ENCODE measurements around the gene ACAT1. TPM values are rescaled to one million over a fixed set of nuclear protein-coding genes. Genes with fewer than 3 reads are reported as not detected.
A peak's percentile ranks its signal among the peaks of the same experiment; 100 is the strongest.

Gene ACAT1
- 40.7 TPM for polyA plus RNA-seq (2013)

GRCh38 chr11:108121274-108122155 is at the start of gene ACAT1:
Gene ACAT1, plus strand, starts transcription at chr11:108121567. Its CDS starts 40 bp downstream, at chr11:108121607.
- Histone ChIP-seq H3K4me3 (ENCODE audit: control insufficient read depth in 1 of 7, extremely low read depth in 1 of 7, insufficient read depth in 4 of 7, low read depth in 2 of 7, low read length in 6 of 7) (peak within 1 kb of the TSS; percentile 52 to 87 (median 73)), H3K36me3 (ENCODE audit: control insufficient read depth in 4 of 4, insufficient read depth in 4 of 4, low read length in 3 of 4) (no peaks in the 10 kb centered on the region), H3K4me1 (ENCODE audit: control extremely low read depth in 1 of 4, control insufficient read depth in 4 of 4, insufficient read depth in 4 of 4, low read length in 3 of 4) (peaks cover 5 to 26% (median 18%) of the 10 kb centered on the region in 4 experiments), H3K27ac (ENCODE audit: insufficient read depth in 1 of 2, low read depth in 1 of 2, low read length in 2 of 2, poor library complexity in 1 of 2, severe bottlenecking in 2 of 2) (peak within 1 kb of the TSS in 1 of 2 experiments; percentile 74), H3K9me3 (ENCODE audit: control extremely low read depth in 1 of 5, control insufficient read depth in 4 of 5, insufficient read depth in 2 of 5, low read depth in 1 of 5, low read length in 4 of 5) (no peaks in the 10 kb centered on the region), H3K27me3 (replicated peaks in 2 of 5; ENCODE audit: control insufficient read depth in 4 of 5, insufficient read depth in 5 of 5, low read length in 4 of 5) (no peaks in the 10 kb centered on the region)
- 0% methylated on average over 66 of the region's 73 CpGs for WGBS (ENCODE audit: insufficient coverage)
- peak; percentile 91 to 95 (median 95) for DNase-seq
- ChIA-PET CTCF (interaction anchor here (1.4 kb wide), 1 partner anchor 16 kb away, joined by 5 read pairs; no protein-coding TSS in a partner anchor), POLR2A (no interaction called here)

- DNase-seq = no peak
- Histone ChIP-seq H3K27me3 (replicated peaks in 2 of 5; ENCODE audit: control insufficient read depth in 4 of 5, insufficient read depth in 5 of 5, low read length in 4 of 5) (no peaks in the 10 kb centered on the region), H3K4me1 (ENCODE audit: control extremely low read depth in 1 of 4, control insufficient read depth in 4 of 4, insufficient read depth in 4 of 4, low read length in 3 of 4) (no peaks in the 10 kb centered on the region), H3K4me3 (ENCODE audit: control insufficient read depth in 1 of 7, extremely low read depth in 1 of 7, insufficient read depth in 4 of 7, low read depth in 2 of 7, low read length in 6 of 7) (no peak overlapping the region), H3K27ac (ENCODE audit: insufficient read depth in 1 of 2, low read depth in 1 of 2, low read length in 2 of 2, poor library complexity in 1 of 2, severe bottlenecking in 2 of 2) (no peak overlapping the region), H3K9me3 (ENCODE audit: control extremely low read depth in 1 of 5, control insufficient read depth in 4 of 5, insufficient read depth in 2 of 5, low read depth in 1 of 5, low read length in 4 of 5) (no peaks in the 10 kb centered on the region), H3K36me3 (ENCODE audit: control insufficient read depth in 4 of 4, insufficient read depth in 4 of 4, low read length in 3 of 4) (peaks cover 18 to 47% (median 38%) of the 10 kb centered on the region in 4 experiments)
- ChIA-PET POLR2A (no interaction called here), CTCF (no interaction called here)
- no CpG with 5 or more reads among the region's 1 CpG for WGBS (ENCODE audit: insufficient coverage)
Observed at GRCh38 chr11:108084811-108085210, 36.6 kb upstream of the ACAT1 start.

GRCh38 chr11:108085672-108086071 is 35.7 kb upstream of the ACAT1 start:
- Histone ChIP-seq H3K27ac (ENCODE audit: insufficient read depth in 1 of 2, low read depth in 1 of 2, low read length in 2 of 2, poor library complexity in 1 of 2, severe bottlenecking in 2 of 2) (no peak overlapping the region), H3K4me3 (ENCODE audit: control insufficient read depth in 1 of 7, extremely low read depth in 1 of 7, insufficient read depth in 4 of 7, low read depth in 2 of 7, low read length in 6 of 7) (no peak overlapping the region), H3K36me3 (ENCODE audit: control insufficient read depth in 4 of 4, insufficient read depth in 4 of 4, low read length in 3 of 4) (peaks cover 18 to 42% (median 35%) of the 10 kb centered on the region in 4 experiments), H3K4me1 (ENCODE audit: control extremely low read depth in 1 of 4, control insufficient read depth in 4 of 4, insufficient read depth in 4 of 4, low read length in 3 of 4) (no peaks in the 10 kb centered on the region), H3K27me3 (replicated peaks in 2 of 5; ENCODE audit: control insufficient read depth in 4 of 5, insufficient read depth in 5 of 5, low read length in 4 of 5) (no peaks in the 10 kb centered on the region), H3K9me3 (ENCODE audit: control extremely low read depth in 1 of 5, control insufficient read depth in 4 of 5, insufficient read depth in 2 of 5, low read depth in 1 of 5, low read length in 4 of 5) (no peaks in the 10 kb centered on the region)
- CTCF ChIA-PET = interaction anchor here (1.0 to 1.1 kb wide), 2 partner anchors 9 to 11 kb away, joined by 3 read pairs; no protein-coding TSS in a partner anchor
- no CpG with 5 or more reads among the region's 2 CpGs for WGBS (ENCODE audit: insufficient coverage)
- no peak for DNase-seq
- POLR2A ChIA-PET = no interaction called here

GRCh38 chr11:108092134-108092533 is 29.2 kb upstream of the ACAT1 start:
- 0% methylated on average over 1 of the region's 2 CpGs for WGBS (ENCODE audit: insufficient coverage)

GRCh38 chr11:108093128-108093904 is 28.1 kb upstream of the ACAT1 start:
- ChIA-PET POLR2A (no interaction called here), CTCF (interaction anchor here (0.9 kb wide), 1 partner anchor 25 kb away, joined by 3 read pairs; no protein-coding TSS in a partner anchor)
- no peaks in the 10 kb centered on the region for H3K27me3 ChIP-seq (replicated peaks in 2 of 5; ENCODE audit: control insufficient read depth in 4 of 5, insufficient read depth in 5 of 5, low read length in 4 of 5)
- peaks cover 7 to 48% (median 29%) of the 10 kb centered on the region in 4 experiments for H3K36me3 ChIP-seq (ENCODE audit: control insufficient read depth in 4 of 4, insufficient read depth in 4 of 4, low read length in 3 of 4)
- H3K4me3 ChIP-seq (ENCODE audit: control insufficient read depth in 1 of 7, extremely low read depth in 1 of 7, insufficient read depth in 4 of 7, low read depth in 2 of 7, low read length in 6 of 7) = no peak overlapping the region
- H3K4me1 ChIP-seq (ENCODE audit: control extremely low read depth in 1 of 4, control insufficient read depth in 4 of 4, insufficient read depth in 4 of 4, low read length in 3 of 4) = no peaks in the 10 kb centered on the region
- no peak for DNase-seq
- H3K9me3 ChIP-seq (ENCODE audit: control extremely low read depth in 1 of 5, control insufficient read depth in 4 of 5, insufficient read depth in 2 of 5, low read depth in 1 of 5, low read length in 4 of 5) = no peaks in the 10 kb centered on the region
- WGBS (ENCODE audit: insufficient coverage) = no CpG with 5 or more reads among the region's 4 CpGs
- no peak overlapping the region for H3K27ac ChIP-seq (ENCODE audit: insufficient read depth in 1 of 2, low read depth in 1 of 2, low read length in 2 of 2, poor library complexity in 1 of 2, severe bottlenecking in 2 of 2)

More at GRCh38 chr11:108092134-108092533, 29.2 kb upstream of the ACAT1 start:
- no peaks in the 10 kb centered on the region for H3K27me3 ChIP-seq (replicated peaks in 2 of 5; ENCODE audit: control insufficient read depth in 4 of 5, insufficient read depth in 5 of 5, low read length in 4 of 5)
- H3K27ac ChIP-seq (ENCODE audit: insufficient read depth in 1 of 2, low read depth in 1 of 2, low read length in 2 of 2, poor library complexity in 1 of 2, severe bottlenecking in 2 of 2) = no peak overlapping the region
- no peak for DNase-seq
- H3K36me3 ChIP-seq (ENCODE audit: control insufficient read depth in 4 of 4, insufficient read depth in 4 of 4, low read length in 3 of 4) = peaks cover 4 to 43% (median 26%) of the 10 kb centered on the region in 4 experiments
- H3K4me3 ChIP-seq (ENCODE audit: control insufficient read depth in 1 of 7, extremely low read depth in 1 of 7, insufficient read depth in 4 of 7, low read depth in 2 of 7, low read length in 6 of 7) = no peak overlapping the region
- POLR2A ChIA-PET = no interaction called here
- H3K4me1 ChIP-seq (ENCODE audit: control extremely low read depth in 1 of 4, control insufficient read depth in 4 of 4, insufficient read depth in 4 of 4, low read length in 3 of 4) = no peaks in the 10 kb centered on the region
- CTCF ChIA-PET = interaction anchor here (0.8 to 1.4 kb wide), 2 partner anchors 11 to 94 kb away, joined by 4 read pairs; no protein-coding TSS in a partner anchor
- no peaks in the 10 kb centered on the region for H3K9me3 ChIP-seq (ENCODE audit: control extremely low read depth in 1 of 5, control insufficient read depth in 4 of 5, insufficient read depth in 2 of 5, low read depth in 1 of 5, low read length in 4 of 5)

GRCh38 chr11:108097179-108097578 is 24.2 kb upstream of the ACAT1 start:
- CTCF ChIA-PET = interaction anchor here (0.7 to 1.5 kb wide), 2 partner anchors 13 to 14 kb away, joined by 3 read pairs; no protein-coding TSS in a partner anchor

More at GRCh38 chr11:108097179-108097578, 24.2 kb upstream of the ACAT1 start:
- no peak for DNase-seq
- Histone ChIP-seq H3K4me3 (ENCODE audit: control insufficient read depth in 1 of 7, extremely low read depth in 1 of 7, insufficient read depth in 4 of 7, low read depth in 2 of 7, low read length in 6 of 7) (no peak overlapping the region), H3K27me3 (replicated peaks in 2 of 5; ENCODE audit: control insufficient read depth in 4 of 5, insufficient read depth in 5 of 5, low read length in 4 of 5) (no peaks in the 10 kb centered on the region), H3K27ac (ENCODE audit: insufficient read depth in 1 of 2, low read depth in 1 of 2, low read length in 2 of 2, poor library complexity in 1 of 2, severe bottlenecking in 2 of 2) (no peak overlapping the region), H3K36me3 (ENCODE audit: control insufficient read depth in 4 of 4, insufficient read depth in 4 of 4, low read length in 3 of 4) (peaks cover 8 to 52% (median 31%) of the 10 kb centered on the region in 4 experiments), H3K9me3 (ENCODE audit: control extremely low read depth in 1 of 5, control insufficient read depth in 4 of 5, insufficient read depth in 2 of 5, low read depth in 1 of 5, low read length in 4 of 5) (no peaks in the 10 kb centered on the region), H3K4me1 (ENCODE audit: control extremely low read depth in 1 of 4, control insufficient read depth in 4 of 4, insufficient read depth in 4 of 4, low read length in 3 of 4) (no peaks in the 10 kb centered on the region)
- POLR2A ChIA-PET = no interaction called here
- 100% methylated on average over 2 of the region's 3 CpGs for WGBS (ENCODE audit: insufficient coverage)

Data from common myeloid progenitor, CD34-positive (primary cell).